Stimulated activated naive B cell treated with anti-CD40 and anti-IgM and Interleukin-4, amounts not matched to agents 10 μg/mL and 1 μg/mL and 100 μg/mL, for 72 hours (primary cell): Measurements from ENCODE around the gene MYL5.
"Not testable (repeated sequence)": the region's sequence is repeated elsewhere in the genome, so short reads cannot be mapped to it uniquely, and the experiment has no call there.

Experiments
- ATAC-seq, 2 donors: fragments of 150-1000 bp; cut with Tn5 transposase; replicated peaks; 2 replicates each; pipeline ENCODE4 v1.10.0; 2021; ENCODE audit warnings: moderate library complexity in 1 of 2
- DNase-seq: peaks from one replicate; pipeline ENCODE4 v3.0.0; 2021
- H3K27ac Mint-ChIP-seq: one replicate; pipeline ENCODE4 v1.8.0; 2022; ENCODE audit warnings: mild to moderate bottlenecking, mixed read lengths
- H3K27me3 Mint-ChIP-seq, 2 donors: one replicate each; pipeline ENCODE4 v1.8.0; 2022; ENCODE audit warnings: mixed read lengths in 2 of 2
- H3K36me3 Mint-ChIP-seq, 2 donors: one replicate each; pipeline ENCODE4 v1.8.0; 2022; ENCODE audit warnings: mixed read lengths in 2 of 2, mild to moderate bottlenecking in 1 of 2
- H3K4me1 Mint-ChIP-seq, 2 donors: one replicate each; pipeline ENCODE4 v1.8.0; 2022; ENCODE audit warnings: mixed read lengths in 2 of 2, mild to moderate bottlenecking in 1 of 2
- H3K4me3 Mint-ChIP-seq, 2 donors: one replicate each; pipeline ENCODE4 v1.8.0; 2022; ENCODE audit warnings: mild to moderate bottlenecking in 2 of 2, mixed read lengths in 2 of 2, moderate library complexity in 1 of 2
- H3K9me3 Mint-ChIP-seq, 2 donors: one replicate each; pipeline ENCODE4 v1.8.0; 2022; ENCODE audit warnings: mixed read lengths in 2 of 2, mild to moderate bottlenecking in 1 of 2

MYL5 gene

DNA sequence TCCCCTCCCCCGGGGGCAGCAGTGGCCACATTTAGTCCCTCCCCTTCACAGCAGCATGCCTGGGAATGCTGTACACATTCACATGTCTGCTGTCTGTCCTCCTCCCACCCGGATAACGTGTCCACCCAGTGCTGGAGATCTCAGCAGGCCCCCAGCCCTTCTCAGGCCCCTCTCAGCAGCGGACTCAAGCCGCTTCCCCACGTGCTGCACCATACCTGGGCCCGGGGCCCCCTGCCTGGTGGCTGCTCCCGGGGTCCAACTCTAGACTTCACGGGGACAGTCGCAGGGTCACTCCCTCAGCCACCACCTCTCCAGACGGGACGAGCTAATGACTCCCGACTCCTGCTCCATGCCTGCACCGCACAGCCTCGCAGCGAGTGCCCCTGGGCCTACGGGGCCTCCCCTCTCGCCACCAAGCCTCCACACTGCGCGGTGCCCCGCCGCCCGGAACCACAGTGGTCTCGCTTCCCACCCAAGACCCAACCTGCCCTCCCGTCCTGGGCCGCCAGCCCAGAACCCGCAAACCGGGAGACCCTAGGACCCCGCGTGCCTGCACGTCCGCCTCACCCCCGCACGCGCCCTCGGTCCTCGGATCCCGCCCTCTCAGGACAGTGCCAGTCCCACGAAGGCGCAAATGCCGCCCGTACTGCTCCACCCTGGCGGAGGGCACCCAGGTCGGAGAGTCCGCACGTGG, 30.0 kb downstream of the MYL5 start:
- Mint-ChIP-seq H3K27ac (peak overlapping the region; percentile 37), H3K4me3 (peak overlapping the region; percentile 28 to 93), H3K9me3 (no peaks in the 10 kb centered on the region), H3K36me3 (peaks cover 3 to 6% of the 10 kb centered on the region in 2 donors), H3K4me1 (peaks cover 22 to 49% of the 10 kb centered on the region in 2 donors), H3K27me3 (no peaks in the 10 kb centered on the region)
- no peak for ATAC-seq
- no peak for DNase-seq

DNA sequence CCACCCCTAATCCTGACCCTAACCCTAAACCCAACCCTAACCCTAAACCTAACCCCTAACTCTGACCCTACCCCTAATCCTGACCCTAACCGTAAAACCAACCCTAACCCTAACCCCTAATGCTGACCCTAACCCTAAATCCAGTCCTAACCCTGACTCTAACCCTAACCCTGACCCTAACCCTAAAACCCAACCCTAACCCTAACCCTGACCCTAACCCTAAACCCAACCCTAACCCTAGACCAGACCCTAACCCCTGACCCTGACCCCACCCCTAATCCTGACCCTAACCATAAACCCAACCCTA, 30.6 kb downstream of the MYL5 start:
- no peaks in the 10 kb centered on the region for H3K9me3 Mint-ChIP-seq
- ATAC-seq (no peak), DNase-seq (no peak)
- H3K36me3 Mint-ChIP-seq = peaks cover 5 to 7% of the 10 kb centered on the region in 2 donors
- H3K4me3 Mint-ChIP-seq = peak overlapping the region; percentile 88 to 93
- H3K27me3 Mint-ChIP-seq = no peaks in the 10 kb centered on the region
- H3K4me1 Mint-ChIP-seq = peaks cover 23 to 49% of the 10 kb centered on the region in 2 donors
- peak overlapping the region; percentile 31 for H3K27ac Mint-ChIP-seq

DNA sequence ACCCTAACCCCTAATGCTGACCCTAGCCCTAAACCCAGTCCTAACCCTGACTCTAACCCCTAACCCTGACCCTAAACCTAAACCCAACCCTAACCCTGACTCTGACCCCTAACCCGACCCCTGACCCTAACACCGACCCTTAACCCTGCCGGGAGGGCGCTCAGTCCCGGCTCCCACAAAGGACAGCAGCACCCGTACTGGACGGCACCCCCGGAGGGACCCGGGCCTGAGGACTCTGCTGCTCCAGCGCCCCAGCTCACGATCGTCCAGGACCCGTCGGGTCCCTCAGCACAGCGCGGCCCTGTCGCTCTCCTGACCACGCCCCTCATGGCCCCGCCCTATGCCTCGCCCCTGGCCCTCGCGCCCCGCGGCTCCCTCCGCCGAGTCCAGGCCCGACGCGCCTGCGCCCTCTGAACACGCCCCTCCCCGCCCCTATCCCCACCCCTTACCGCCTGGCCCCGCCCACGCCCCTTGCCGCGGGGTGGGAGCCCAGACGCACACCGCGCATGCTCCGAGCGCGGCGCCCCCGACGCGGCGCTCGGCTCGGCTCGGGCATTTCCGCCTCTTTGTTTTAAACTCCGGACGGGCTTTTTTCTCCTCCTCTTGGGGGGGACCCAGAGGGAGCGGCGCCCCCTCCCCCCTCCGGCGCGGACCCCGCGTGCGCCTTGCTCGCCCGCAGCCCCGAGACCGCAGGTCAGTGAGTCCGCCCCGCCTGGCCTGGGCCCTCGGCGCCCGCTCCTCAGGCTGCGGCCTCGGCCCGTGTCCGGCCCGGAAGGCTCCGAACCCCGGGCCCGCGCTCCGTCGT, 31.1 kb downstream of the MYL5 start, which contains the start of gene PCGF3:
Gene PCGF3 (plus strand): TSS at position 555 of the 805 bp plus-strand sequence. CDS start 27,849 bp downstream, outside the sequence.
- H3K4me1 Mint-ChIP-seq = peaks cover 26 to 49% of the 10 kb centered on the region in 2 donors
- no peaks in the 10 kb centered on the region for H3K27me3 Mint-ChIP-seq
- H3K4me3 Mint-ChIP-seq = peak within 1 kb of the TSS; percentile 88 to 93
- H3K36me3 Mint-ChIP-seq = peaks cover 10 to 12% of the 10 kb centered on the region in 2 donors
- H3K9me3 Mint-ChIP-seq = no peaks in the 10 kb centered on the region
- peak within 1 kb of the TSS; percentile 92 for H3K27ac Mint-ChIP-seq
- DNase-seq (peak; percentile 94), ATAC-seq (peak; percentile 98)

DNA sequence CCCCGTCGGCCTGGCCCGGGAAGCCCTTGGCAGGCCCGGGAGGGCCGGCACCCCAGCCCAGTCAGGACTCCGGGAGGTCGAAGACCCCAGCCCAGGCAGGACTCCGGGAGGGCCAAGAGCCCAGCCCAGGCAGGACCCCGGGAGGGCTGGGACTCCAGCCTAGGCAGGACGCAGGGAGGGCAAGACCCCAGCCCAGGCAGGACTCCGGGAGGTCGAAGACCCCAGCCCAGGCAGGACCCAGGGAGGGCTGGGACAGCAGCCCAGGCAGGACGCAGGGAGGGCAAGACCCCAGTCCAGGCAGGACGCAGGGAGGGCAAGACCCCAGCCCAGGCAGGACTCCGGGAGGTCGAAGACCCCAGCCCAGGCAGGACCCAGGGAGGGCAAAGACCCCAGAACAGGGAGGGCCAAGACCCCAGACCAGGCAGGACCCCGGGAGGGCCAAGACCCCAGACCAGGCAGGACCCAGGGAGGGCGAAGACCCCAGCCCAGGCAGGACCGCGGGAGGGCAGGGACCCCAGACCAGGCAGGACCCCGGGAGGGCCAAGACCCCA, 31.8 kb downstream of the MYL5 start:
- H3K36me3 Mint-ChIP-seq = peaks cover 12 to 17% of the 10 kb centered on the region in 2 donors
- ATAC-seq, H3K9me3 Mint-ChIP-seq, H3K27me3 Mint-ChIP-seq, DNase-seq: not testable (repeated sequence)
- peak overlapping the region; percentile 20 for H3K27ac Mint-ChIP-seq
- peaks cover 23 to 54% of the 10 kb centered on the region in 2 donors for H3K4me1 Mint-ChIP-seq
- H3K4me3 Mint-ChIP-seq = peak overlapping the region; percentile 36 to 88

DNA sequence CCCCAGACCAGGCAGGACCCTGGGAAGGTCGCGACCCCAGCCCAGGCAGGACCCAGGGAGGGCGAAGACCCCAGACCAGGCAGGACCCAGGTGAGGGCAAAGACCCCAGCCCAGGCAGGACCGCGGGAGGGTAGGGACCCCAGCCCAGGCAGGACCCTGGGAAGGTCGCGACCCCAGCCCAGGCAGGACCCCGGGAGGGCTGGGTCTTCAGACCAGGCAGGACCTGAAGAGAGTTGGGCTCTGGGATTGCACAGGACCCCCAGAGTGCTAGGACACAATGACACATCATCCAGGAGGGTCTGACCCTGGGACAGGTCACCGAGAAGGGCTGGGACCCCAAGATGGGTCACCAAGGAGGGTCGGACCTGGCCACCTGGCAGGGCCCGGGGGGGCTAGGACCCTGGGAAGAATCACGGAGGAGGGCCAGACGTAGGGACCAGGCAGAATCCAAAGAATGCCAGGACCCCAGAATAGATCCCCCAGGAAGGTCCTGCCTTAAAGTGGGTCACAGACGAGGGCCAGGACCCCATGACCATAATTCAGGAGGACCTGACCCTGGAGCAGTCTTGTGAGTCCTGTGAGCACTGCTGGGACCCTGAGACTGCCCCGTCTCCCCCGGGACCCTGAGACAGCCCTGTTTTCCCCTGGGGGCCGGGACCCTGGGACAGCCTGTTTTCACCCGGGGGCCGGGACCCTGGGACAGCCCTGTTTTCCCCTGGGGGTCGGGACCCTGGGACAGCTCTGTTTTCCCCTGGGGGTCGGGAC, 32.7 kb downstream of the MYL5 start:
- no peaks in the 10 kb centered on the region for H3K27me3 Mint-ChIP-seq
- peak overlapping the region; percentile 46 to 67 for H3K4me3 Mint-ChIP-seq
- H3K9me3 Mint-ChIP-seq = no peaks in the 10 kb centered on the region
- peaks cover 12 to 18% of the 10 kb centered on the region in 2 donors for H3K36me3 Mint-ChIP-seq
- H3K4me1 Mint-ChIP-seq = peaks cover 23 to 54% of the 10 kb centered on the region in 2 donors
- DNase-seq (no peak), ATAC-seq (no peak)
- H3K27ac Mint-ChIP-seq = no peak overlapping the region

DNA sequence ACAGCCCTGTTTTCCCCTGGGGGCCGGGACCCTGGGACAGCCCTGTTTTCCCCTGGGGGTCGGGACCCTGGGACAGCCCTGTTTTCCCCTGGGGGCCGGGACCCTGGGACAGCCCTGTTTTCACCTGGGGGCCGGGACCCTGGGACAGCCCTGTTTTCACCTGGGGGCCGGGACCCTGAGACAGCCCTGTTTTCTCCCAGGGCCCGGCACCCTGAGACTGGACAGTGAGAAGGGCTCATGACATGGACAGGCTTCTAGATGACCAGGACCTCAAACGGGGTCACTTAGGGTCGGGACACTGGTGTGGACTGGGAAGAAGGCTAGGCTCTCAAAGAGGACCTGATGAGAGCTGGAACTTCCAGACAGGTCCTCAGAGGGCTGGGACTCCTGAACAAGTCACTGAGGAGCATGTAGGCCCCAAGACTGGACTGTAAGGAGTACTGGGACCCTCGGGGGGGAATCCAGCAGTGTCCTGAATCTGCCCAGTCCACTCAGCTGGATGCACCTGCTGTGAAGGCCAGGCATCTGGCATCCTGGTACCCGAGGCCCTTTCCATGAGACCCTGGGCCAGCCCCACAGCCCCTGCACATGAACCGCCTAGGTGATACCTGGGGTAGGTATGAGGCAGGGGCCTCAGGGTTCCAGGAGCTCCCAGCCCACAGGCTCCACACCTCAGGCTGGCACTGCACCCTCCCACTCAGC, 33.7 kb downstream of the MYL5 start:
- Mint-ChIP-seq H3K4me1 (peaks cover 26 to 59% of the 10 kb centered on the region in 2 donors), H3K4me3 (peak overlapping the region in 1 of 2 donors; percentile 22), H3K36me3 (peaks cover 12 to 18% of the 10 kb centered on the region in 2 donors), H3K9me3 (no peaks in the 10 kb centered on the region), H3K27me3 (no peaks in the 10 kb centered on the region), H3K27ac (no peak overlapping the region)
- ATAC-seq (no peak), DNase-seq (no peak)

DNA sequence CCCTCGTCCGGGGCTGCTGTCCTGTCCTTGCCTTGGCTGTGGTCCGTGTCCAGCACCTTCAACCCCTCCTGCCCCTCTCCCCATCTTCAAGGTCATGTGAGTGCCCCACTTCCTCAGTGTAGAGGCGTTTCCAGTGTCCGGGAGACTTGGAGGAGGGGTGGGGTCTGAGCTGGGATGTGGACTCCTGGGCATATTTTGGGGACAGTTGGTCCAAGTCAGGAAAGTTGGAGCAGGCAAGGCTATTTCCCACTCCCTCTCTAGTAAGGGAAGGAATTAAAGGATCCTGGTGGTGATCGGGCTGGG, 34.2 kb downstream of the MYL5 start:
- peaks cover 26 to 63% of the 10 kb centered on the region in 2 donors for H3K4me1 Mint-ChIP-seq
- no peak for ATAC-seq
- peaks cover 12 to 18% of the 10 kb centered on the region in 2 donors for H3K36me3 Mint-ChIP-seq
- no peaks in the 10 kb centered on the region for H3K27me3 Mint-ChIP-seq
- H3K4me3 Mint-ChIP-seq = peak overlapping the region in 1 of 2 donors; percentile 18
- H3K27ac Mint-ChIP-seq = no peak overlapping the region
- no peaks in the 10 kb centered on the region for H3K9me3 Mint-ChIP-seq
- DNase-seq = no peak

DNA sequence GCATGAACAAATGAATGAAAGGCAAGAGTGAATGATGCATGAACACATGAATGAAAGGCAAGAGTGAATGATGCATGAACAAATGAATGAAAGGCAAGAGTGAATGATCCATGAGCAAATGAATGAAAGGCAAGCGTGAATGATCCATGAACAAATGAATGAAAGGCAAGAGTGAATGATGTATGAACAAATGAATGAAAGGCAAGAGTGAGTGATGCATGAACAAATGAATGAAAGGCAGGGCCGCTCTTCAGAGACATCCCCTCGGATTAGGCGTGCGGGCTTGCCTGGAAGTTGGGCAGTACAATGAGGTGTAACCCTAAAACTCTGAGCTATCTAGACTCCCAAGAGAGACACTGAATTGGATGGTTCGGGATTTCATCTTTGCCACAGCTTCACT, 35.0 kb downstream of the MYL5 start:
- H3K36me3 Mint-ChIP-seq = peaks cover 13 to 18% of the 10 kb centered on the region in 2 donors
- no peaks in the 10 kb centered on the region for H3K9me3 Mint-ChIP-seq
- DNase-seq (no peak), ATAC-seq (no peak)
- peaks cover 27 to 62% of the 10 kb centered on the region in 2 donors for H3K4me1 Mint-ChIP-seq
- H3K4me3 Mint-ChIP-seq = no peak overlapping the region
- H3K27me3 Mint-ChIP-seq = no peaks in the 10 kb centered on the region
- H3K27ac Mint-ChIP-seq = no peak overlapping the region

DNA sequence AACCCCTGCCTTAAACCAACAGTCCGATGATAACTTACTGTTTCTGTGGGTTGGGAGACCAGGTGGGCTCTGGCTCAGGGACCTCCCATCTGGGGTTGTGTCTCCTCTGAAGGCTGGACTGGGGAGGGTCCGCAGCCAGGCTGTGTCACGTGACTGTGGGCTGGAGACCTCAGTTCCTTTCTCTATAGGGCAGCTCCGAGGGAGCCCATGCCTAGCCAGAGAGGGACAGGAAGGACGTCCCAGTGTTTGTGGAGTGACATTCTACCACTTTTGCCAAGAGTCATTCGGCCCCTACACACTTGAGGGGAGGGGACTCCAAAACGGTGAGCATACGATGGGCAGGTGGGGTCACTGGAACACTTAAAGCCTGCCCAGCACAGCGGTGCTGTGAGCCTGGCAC, 35.8 kb downstream of the MYL5 start:
- Mint-ChIP-seq H3K4me3 (no peak overlapping the region), H3K27me3 (no peaks in the 10 kb centered on the region), H3K4me1 (peaks cover 29 to 64% of the 10 kb centered on the region in 2 donors), H3K27ac (no peak overlapping the region), H3K36me3 (peaks cover 17 to 22% of the 10 kb centered on the region in 2 donors), H3K9me3 (no peaks in the 10 kb centered on the region)
- DNase-seq = no peak
- ATAC-seq = no peak

DNA sequence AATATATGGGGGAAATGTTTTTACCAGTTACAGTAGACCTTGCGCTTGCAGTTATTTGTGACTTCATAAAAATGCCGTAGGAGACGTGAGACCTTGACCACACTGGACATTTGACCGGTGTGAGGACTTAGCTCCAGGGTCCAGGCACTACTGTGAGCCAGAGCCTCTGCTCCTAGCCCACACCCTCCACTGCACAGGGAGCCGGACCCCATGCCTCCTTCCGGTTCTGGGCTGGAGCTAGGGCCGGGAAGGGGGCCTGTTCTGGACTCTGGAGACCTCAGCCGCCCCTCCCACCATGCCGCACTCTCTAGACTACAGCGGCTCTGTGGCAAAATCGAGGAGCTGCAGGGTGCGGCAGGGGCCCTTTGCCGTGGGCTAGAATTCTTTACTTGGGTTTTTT, 36.6 kb downstream of the MYL5 start:
- no peak for ATAC-seq
- peaks cover 28 to 64% of the 10 kb centered on the region in 2 donors for H3K4me1 Mint-ChIP-seq
- peaks cover 17 to 24% of the 10 kb centered on the region in 2 donors for H3K36me3 Mint-ChIP-seq
- H3K27me3 Mint-ChIP-seq = no peaks in the 10 kb centered on the region
- no peak for DNase-seq
- H3K9me3 Mint-ChIP-seq = no peaks in the 10 kb centered on the region
- H3K4me3 Mint-ChIP-seq = no peak overlapping the region
- no peak overlapping the region for H3K27ac Mint-ChIP-seq

DNA sequence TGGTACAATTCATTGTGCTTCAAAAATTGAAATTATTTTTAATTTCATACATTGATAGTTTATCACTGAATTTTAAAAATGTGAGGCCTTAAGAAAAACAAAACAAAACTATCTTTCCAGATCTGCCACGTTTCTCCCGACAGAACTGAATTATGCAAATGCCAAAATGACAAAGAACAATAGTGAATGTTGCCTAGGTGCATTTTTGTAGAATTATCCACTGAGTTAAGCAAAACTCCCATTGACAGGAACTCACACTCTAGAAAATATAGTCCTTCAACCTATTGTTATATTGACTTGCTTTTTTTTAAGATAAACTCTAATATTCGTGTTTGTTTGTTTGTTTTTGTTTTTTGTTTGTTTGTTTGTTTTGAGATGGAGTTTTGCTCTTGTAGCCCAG, 37.8 kb downstream of the MYL5 start:
- Mint-ChIP-seq H3K9me3 (no peaks in the 10 kb centered on the region), H3K36me3 (peaks cover 17 to 27% of the 10 kb centered on the region in 2 donors), H3K27me3 (no peaks in the 10 kb centered on the region), H3K4me1 (peaks cover 30 to 60% of the 10 kb centered on the region in 2 donors), H3K27ac (no peak overlapping the region), H3K4me3 (no peak overlapping the region)
- ATAC-seq (no peak), DNase-seq (no peak)

DNA sequence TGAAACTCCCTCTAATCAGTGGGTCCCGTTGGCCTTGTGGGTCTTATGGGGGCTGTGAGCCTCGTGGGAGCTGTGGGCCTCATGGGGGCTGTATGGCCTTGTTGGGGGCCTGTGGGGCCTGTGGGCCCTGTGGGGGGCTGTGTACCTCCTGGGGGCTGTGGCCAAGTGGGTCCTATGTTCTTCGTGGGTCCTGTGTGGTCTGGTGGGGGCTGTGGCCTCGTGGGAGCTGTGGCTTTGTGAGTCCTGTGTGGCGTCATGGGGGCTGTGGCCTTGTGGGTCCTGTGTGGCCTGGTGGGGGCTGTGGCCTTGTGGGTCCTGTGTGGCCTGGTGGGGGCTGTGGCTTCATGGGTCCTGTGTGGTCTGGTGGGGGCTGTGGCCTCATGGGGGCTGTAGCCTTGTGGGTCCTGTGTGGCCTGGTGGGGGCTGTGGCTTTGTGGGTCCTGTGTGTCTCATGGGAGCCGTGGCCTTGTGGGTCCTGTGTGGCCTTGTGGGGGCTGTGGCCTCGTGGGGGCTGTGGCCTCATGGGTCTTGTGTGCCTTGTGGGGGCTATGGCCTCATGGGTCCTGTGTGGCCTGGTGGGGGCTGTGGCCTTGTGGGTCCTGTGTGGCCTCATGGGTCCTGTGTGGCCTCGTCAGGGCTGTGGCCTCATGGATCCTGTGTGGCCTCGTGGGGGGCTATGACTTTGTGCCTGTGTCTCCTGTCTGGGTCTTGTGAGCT, 38.7 kb downstream of the MYL5 start:
- DNase-seq (no peak), ATAC-seq (no peak)
- H3K27ac Mint-ChIP-seq = peak overlapping the region; percentile 65
- no peaks in the 10 kb centered on the region for H3K27me3 Mint-ChIP-seq
- H3K9me3 Mint-ChIP-seq = no peaks in the 10 kb centered on the region
- no peak overlapping the region for H3K4me3 Mint-ChIP-seq
- peaks cover 20 to 32% of the 10 kb centered on the region in 2 donors for H3K36me3 Mint-ChIP-seq
- H3K4me1 Mint-ChIP-seq = peaks cover 35 to 60% of the 10 kb centered on the region in 2 donors

DNA sequence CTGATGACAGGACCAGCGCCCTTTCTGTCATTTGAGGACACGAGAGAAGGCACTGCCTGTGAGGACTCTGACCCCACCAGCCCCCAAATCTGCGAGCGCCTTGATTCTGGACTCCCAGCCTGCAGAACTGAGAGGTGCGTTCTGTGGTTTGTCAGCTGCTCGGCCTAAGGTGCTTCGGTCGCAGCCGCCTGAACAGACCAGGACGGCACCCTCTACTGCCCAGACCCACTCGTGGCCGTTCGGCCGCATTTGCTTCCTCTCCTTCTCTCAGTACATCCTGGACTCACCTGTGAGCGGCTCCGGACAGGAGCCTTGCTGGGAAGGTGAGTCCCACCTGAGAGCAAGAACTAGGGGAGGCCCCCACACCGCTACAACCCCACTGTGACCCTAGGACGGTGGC, 39.7 kb downstream of the MYL5 start:
- peaks cover 18 to 27% of the 10 kb centered on the region in 2 donors for H3K36me3 Mint-ChIP-seq
- no peaks in the 10 kb centered on the region for H3K27me3 Mint-ChIP-seq
- no peak overlapping the region for H3K4me3 Mint-ChIP-seq
- no peak overlapping the region for H3K27ac Mint-ChIP-seq
- ATAC-seq = no peak
- no peaks in the 10 kb centered on the region for H3K9me3 Mint-ChIP-seq
- H3K4me1 Mint-ChIP-seq = peaks cover 30 to 51% of the 10 kb centered on the region in 2 donors
- no peak for DNase-seq
